ENCODE measurements around the gene IGDCC3.
"Not testable (repeated sequence)": the region's sequence is repeated elsewhere in the genome, so short reads cannot be mapped to it uniquely, and the experiment has no call there.

Gene IGDCC3

DNA sequence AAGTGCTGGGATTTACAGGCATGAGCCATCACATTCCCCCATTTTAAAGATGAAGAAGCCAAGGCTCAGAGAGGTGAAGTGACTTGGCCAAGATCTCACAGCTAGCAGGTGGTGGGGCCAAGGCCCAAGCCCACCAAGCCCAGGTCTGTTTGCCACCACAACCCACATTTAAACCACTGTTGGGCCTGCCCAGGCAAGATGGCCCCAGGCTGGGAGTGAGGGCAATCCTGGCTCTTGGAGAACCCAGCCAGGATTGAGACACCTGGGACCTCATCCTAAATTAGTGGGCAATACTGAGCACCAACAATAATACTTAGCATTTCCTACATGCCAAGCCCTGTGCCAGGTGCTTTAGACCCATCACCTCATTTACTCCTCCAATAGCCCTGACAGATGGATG is 6.9 kb downstream of the IGDCC3 start:
- no peak for DNase-seq (ENCODE audit: low read depth)

- DNase-seq (ENCODE audit: low read depth), result no peak
Measured at GRCh38 chr15:65369651-65370050, 8.2 kb downstream of the IGDCC3 start.

DNA sequence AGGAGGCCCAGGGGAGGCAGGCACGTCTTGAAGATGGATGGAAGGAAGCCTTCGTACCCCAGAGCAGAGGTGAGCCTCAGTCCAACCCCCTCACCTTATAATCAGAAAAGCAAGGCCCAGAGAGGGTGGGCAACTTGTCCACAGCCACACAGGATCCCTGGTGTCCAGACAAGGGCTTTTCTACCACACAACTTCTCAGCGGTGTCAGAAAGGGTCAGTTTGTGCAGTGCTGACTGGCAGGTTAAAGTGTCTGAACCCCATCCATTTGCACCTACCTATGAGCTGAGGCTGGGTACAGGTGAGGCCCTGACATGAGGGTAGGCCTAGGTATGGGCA is 8.6 kb downstream of the IGDCC3 start:
- no peak for DNase-seq (ENCODE audit: low read depth)

DNA sequence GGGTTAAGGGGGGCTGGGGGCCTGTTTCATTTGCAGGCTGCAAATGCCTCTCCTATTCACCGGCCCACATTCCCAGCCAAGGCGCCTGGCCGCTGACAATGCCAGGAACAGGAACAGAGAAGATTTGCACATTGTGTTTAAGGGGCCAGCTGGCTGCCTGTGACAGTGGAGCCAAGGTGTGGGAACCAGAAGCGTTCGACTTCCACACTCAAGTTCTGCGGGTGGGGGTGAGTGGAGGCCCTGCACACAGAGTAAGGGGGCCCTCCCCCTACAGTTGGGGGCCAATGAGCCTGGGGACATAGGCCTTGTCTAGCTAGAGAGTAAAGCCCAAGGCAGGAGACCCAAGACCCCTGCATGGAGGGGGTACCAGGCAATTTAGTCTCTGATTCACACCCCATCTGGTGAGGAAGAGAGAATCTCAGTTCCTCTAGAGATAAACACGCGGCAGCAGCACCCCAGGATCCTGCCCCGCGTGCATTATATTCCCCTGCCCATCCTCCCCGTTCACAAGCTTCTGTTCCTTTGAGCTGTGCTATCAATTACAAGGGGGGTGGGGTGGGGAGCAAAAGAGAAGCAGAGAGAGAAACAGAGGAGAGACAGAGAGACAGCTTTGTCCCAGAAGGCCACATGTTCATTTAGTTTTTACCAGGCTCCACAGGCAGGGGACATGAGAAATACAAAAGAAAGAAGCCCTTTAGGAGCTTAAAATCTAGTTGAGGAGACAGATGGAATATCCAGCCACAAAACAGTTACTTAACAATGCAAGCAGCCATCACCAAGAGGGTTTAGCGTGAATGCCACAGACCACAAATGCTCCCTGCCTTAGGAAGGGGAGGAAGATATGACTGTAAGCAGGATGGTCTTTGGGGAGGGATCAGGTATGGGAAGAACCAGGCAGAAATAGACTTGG is 9.2 kb downstream of the IGDCC3 start:
- no peak for DNase-seq (ENCODE audit: low read depth)

DNA sequence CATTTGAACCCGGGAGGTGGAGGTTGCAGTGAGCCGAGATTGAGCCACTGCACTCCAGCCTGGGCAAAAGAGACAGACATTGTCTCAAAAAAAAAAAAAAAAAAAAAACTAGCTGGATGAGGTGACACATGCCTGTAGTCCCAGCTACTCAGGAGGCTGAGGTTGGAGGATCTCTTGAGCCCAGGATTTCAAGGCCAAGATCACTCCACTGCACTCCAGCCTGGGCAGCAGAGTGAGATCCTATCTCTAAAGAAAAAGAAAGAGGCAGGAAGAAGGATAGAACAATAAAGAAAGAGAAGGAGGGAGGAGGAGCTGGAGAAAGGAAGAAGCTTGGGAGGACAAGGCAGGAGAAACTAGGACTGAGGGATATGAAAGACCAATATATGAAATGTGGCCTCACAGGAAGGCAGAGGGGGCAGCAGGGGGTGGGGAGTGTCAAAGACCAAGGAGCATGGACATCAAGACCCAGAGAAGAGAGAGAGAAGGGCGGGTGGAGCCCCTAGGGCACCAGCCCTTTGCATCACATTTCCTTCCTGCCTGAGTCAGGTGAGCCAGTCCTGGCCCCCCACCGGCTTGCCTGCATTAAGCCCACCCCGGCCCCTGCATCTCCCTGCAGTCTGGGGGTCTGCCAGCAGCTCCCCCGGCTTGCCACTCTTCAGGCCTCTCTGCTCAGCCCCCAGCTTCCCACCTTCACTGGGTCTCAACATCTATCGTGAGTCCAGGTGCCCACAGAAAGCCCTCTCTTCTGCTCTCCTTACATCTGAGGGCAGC is 11.5 kb downstream of the IGDCC3 start:
- no peak for DNase-seq (ENCODE audit: low read depth)

DNA sequence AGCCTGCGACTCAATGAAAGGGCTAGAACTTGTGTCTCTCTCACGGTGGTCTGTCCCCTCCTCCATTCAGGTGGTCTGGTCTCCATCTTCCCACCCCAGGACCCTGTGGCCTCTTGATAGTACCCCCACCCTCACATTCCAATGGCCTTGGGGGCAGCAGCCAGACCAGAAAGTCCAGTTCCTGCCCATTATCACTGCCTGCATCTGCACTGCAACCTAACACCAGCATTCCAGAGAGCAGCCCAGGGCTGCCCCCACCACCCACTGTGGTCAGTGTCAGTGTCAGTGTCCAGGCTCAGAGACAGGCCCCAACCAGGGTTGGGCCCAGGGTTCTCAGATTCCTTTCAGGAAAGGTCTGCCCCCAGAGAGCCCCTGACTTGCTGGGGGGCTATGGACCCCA is 12.6 kb downstream of the IGDCC3 start:
- DNase-seq (ENCODE audit: low read depth), result no peak

- DNase-seq (ENCODE audit: low read depth), result no peak
Measured at GRCh38 chr15:65363766-65364165, 14.0 kb downstream of the IGDCC3 start.

- no peak for DNase-seq (ENCODE audit: low read depth)
Measured at GRCh38 chr15:65363306-65363705, 14.5 kb downstream of the IGDCC3 start.

- no peak for DNase-seq (ENCODE audit: low read depth)
Measured at GRCh38 chr15:65362491-65362890, 15.3 kb downstream of the IGDCC3 start.

DNA sequence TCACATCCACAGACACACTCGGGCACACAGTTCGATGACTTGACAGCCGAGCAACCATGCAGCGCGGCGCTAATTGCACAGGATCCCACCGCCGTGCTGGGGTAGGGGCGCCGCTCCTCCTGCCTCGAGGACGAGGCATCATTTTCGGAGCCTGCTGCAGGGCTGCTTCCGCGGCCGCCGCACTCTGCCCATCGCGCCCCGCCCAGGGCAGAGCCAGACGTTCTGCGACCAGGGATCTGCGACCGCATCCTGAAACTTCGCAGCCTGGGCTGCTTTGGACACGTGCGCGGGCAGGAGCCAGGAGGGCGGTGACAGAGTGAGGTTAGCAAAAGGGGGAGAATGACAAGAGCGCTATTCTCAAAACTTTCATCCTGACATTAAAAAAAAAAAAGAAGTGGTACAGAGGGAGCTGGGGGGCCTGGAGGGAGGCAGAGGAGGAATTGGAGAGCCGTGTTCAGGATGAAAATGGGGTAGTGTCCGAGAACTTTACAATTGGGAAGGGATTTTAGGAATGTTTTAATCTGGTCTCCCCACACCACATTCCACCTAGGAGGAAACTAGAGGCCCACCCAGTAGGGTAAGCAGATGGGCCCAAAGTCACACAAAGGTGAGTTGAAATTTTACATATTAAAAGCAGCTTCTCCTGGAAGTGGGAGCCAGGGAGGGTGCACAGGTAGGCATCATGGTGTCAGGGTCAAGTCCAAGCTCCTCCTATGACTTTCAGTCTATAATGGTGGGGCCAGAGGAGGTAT is 15.9 kb downstream of the IGDCC3 start:
- no peak for DNase-seq (ENCODE audit: low read depth)

- DNase-seq (ENCODE audit: low read depth), result no peak
Measured at GRCh38 chr15:65360506-65360905, 17.3 kb downstream of the IGDCC3 start.

- no peak for DNase-seq (ENCODE audit: low read depth)
Measured at GRCh38 chr15:65355988-65356353, 21.8 kb downstream of the IGDCC3 start.

- no peak for DNase-seq (ENCODE audit: low read depth)
Measured at GRCh38 chr15:65355173-65355987, 22.4 kb downstream of the IGDCC3 start.

DNA sequence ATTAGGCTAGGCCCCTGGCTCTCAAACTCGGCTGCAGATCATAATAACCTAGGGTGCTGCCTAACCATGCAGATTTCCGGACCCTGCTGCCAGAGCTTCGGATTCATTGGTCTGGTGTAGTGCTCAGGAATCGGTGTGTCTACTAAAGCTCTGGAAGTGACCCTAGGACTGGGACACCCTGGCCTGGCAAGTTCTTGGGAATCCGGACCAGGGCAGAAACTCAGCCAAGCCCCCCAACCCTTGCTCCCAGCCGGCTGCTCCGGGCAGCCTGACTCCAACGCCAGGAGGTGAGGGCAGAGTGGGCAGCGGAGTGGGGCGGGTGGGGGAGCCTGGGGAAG is 23.0 kb downstream of the IGDCC3 start:
- DNase-seq (ENCODE audit: low read depth), result no peak

DNA sequence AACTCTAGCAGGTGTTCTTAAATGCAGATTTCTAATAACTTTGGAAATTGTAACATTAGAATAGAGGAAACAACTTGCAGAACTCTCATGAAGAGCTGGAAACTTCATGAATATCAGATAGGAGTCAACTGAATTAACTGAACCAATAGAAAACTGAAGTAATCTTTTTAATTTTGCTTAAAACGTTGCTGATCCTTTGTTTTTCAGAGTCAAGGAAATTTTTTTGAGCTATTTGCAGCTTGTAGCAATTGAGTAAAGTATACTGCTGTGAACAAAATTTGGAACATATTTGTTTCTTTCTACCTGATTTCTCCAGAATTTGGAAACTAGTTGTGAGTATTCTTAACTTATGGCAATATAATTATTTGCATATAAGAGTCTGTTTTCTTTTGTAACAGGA is 25.8 kb downstream of the IGDCC3 start:
- DNase-seq (ENCODE audit: low read depth), result not testable (repeated sequence)

DNA sequence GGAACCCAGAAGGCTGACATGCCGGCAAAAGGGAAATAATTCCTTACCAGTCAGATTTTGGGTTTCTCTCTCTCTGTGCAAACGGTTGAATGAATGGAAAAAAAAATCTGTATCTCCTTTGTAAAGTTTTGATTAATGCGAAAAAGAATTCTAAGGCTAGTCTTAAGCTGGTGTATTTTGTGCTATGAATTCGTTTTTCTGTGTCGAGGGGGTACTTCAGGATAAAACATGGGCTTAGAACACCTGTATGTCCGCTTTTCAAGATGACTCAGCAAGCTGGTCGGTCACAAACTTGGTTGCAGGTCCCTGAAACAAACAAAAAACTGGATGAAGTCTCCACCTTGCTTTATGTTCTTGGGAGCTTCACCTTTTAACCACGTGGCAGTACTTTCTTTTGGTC is 28.5 kb downstream of the IGDCC3 start:
- DNase-seq (ENCODE audit: low read depth), result no peak

DNA sequence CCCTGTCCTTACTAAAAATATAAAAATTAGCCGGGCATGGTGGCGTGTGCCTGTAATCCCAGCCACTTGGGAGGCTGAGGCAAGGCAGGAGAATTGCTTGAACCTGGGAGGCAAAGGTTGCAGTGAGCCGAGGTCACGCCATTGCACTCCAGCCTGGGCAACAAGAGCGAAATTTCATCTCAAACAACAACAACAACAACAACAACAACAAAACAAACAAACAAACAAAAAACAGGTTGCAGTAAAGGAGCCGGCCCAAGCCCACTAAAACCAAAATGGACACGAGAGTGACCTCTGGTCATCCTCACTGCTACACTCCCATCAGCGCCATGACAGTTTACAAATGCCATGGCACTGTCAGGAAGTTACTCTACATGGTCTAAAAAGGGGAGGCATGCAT is 30.0 kb downstream of the IGDCC3 start:
- not testable (repeated sequence) for DNase-seq (ENCODE audit: low read depth)

DNA sequence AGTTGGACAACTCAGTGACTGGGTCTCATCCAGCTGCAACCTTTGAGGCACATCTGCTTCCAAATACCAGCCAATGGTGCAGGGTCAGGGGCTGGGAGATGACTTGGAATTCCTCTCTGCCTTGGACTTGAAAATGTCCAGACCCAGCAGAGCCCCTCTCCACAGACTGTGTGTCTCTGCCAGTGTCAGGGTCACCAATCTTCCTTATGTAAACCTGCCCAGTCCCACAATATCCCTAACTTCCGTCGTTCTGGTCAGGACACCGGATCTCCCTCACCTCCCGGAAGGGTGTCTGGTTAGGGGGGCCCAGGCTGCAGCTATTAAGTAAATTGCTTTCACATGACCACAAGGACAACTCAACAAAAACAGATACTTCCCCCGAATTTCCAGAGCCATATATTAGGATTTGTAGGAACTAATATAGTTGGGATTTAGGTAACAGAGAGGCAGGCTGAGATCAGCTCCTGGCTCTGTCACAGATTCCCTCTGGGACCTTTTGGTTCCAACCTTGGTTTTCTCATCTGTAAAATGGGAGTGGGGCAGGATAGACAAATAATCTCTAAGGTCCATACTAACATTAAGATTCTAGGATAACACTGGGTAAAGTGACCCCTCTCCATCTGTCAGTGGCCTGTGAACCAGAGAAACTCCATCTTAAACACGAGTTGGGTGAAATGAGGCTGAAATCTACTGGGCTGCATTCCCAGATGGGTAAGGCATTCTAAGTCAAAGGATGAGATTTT is 30.8 kb downstream of the IGDCC3 start:
- no peak for DNase-seq (ENCODE audit: low read depth)

- no peak for DNase-seq (ENCODE audit: low read depth)
Measured at GRCh38 chr15:65344914-65345275, 32.9 kb downstream of the IGDCC3 start.

- no peak for DNase-seq (ENCODE audit: low read depth)
Measured at GRCh38 chr15:65344214-65344913, 33.4 kb downstream of the IGDCC3 start.
